ENCODE results near the gene FEN1.

GRCh38 chr11:61795876-61796526 is 3.3 kb downstream of the FEN1 start:
- TF ChIP-seq, protein P1, sequence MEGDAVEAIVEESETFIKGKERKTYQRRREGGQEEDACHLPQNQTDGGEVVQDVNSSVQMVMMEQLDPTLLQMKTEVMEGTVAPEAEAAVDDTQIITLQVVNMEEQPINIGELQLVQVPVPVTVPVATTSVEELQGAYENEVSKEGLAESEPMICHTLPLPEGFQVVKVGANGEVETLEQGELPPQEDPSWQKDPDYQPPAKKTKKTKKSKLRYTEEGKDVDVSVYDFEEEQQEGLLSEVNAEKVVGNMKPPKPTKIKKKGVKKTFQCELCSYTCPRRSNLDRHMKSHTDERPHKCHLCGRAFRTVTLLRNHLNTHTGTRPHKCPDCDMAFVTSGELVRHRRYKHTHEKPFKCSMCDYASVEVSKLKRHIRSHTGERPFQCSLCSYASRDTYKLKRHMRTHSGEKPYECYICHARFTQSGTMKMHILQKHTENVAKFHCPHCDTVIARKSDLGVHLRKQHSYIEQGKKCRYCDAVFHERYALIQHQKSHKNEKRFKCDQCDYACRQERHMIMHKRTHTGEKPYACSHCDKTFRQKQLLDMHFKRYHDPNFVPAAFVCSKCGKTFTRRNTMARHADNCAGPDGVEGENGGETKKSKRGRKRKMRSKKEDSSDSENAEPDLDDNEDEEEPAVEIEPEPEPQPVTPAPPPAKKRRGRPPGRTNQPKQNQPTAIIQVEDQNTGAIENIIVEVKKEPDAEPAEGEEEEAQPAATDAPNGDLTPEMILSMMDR (IDR thresholded peaks at IDR 0.05): no peak
- TF ChIP-seq EZH2 (IDR thresholded peaks at IDR 0.05; ENCODE audit: borderline replicate concordance, insufficient read depth, low read depth, low read length, poor library complexity, severe bottlenecking): no peak

All from B cell (primary cell).